HepG2 (cell line): ENCODE measurements around the gene CLASP1. TPM values are rescaled to one million over a fixed set of nuclear protein-coding genes. Genes with fewer than 3 reads are reported as not detected.

ENCODE experiments used
- AGO2 ChIP-seq: fragments of 200-400 bp; formaldehyde crosslinking; optimal IDR thresholded peaks from 2 replicates; pipeline ENCODE3; 2017; ENCODE audit warnings: mild to moderate bottlenecking, low read depth, low read length, moderate library complexity
- ATF7 ChIP-seq, 2 experiments: fragments of 450-650 bp in 1 of 2; sonication (generic) in 1 of 2; formaldehyde crosslinking in 1 of 2; IDR thresholded peaks; 2 replicates each; pipeline versions ENCODE4 v1.4.0 to v1.6.1; 2016 to 2020; ENCODE audit warnings: antibody characterized with exemption in 1 of 2, mild to moderate bottlenecking in 1 of 2, missing genetic modification reagents in 1 of 2
- BCLAF1 ChIP-seq: fragments of 450-650 bp; IDR thresholded peaks from 2 replicates; pipeline ENCODE4 v1.6.1; 2017; ENCODE audit warnings: mild to moderate bottlenecking
- CC2D1A ChIP-seq: sonication (generic); formaldehyde crosslinking; IDR thresholded peaks from 2 replicates; pipeline ENCODE4 v1.8.1; 2023; ENCODE audit warnings: mild to moderate bottlenecking, missing genetic modification reagents
- CREBL2 ChIP-seq: sonication (generic); formaldehyde crosslinking; IDR thresholded peaks from 2 replicates; pipeline ENCODE4 v1.8.1; 2023; ENCODE audit warnings: missing genetic modification reagents, mild to moderate bottlenecking, borderline replicate concordance
- DRAP1 ChIP-seq: IDR thresholded peaks from 2 replicates; pipeline ENCODE4 v1.6.1; 2016; ENCODE audit warnings: missing genetic modification reagents, missing compliant biosample characterization
- GABPB1 ChIP-seq: IDR thresholded peaks from 2 replicates; pipeline ENCODE4 v1.6.1; 2016; ENCODE audit warnings: mild to moderate bottlenecking, missing genetic modification reagents, moderate library complexity, missing compliant biosample characterization
- GMEB2 ChIP-seq: IDR thresholded peaks from 2 replicates; pipeline ENCODE4 v1.6.1; 2016; ENCODE audit warnings: missing biosample characterization, missing genetic modification reagents, low read depth
- HDAC2 ChIP-seq: sonication (generic); formaldehyde crosslinking; IDR thresholded peaks from 2 replicates; pipeline ENCODE4 v1.4.0; 2020; ENCODE audit warnings: missing genetic modification reagents
- HMG20B ChIP-seq: conservative IDR thresholded peaks from 2 replicates; pipeline ENCODE4 v1.6.1; 2016; ENCODE audit warnings: missing genetic modification reagents, missing compliant biosample characterization
- PTBP1 ChIP-seq: fragments of 200-400 bp; formaldehyde crosslinking; IDR thresholded peaks from 2 replicates; pipeline ENCODE4 v1.6.1; 2018; ENCODE audit warnings: low read length, low read depth; ENCODE audit not compliant: poor library complexity, severe bottlenecking
- SOX6 ChIP-seq, 2 experiments: fragments of 450-650 bp in 1 of 2; sonication (generic) in 1 of 2; formaldehyde crosslinking in 1 of 2; IDR thresholded peaks; 2 replicates each; pipeline versions ENCODE4 v1.4.0 to v1.6.1; 2017 to 2020; ENCODE audit warnings: antibody characterized with exemption in 1 of 2, mild to moderate bottlenecking in 1 of 2, missing genetic modification reagents in 1 of 2
- TOPORS ChIP-seq: sonication (generic); formaldehyde crosslinking; IDR thresholded peaks from 2 replicates; pipeline ENCODE4 v1.8.0; 2023; ENCODE audit warnings: mild to moderate bottlenecking, missing genetic modification reagents
- ZBTB44 ChIP-seq: sonication (generic); formaldehyde crosslinking; IDR thresholded peaks from 2 replicates; pipeline ENCODE4 v1.4.0; 2020; ENCODE audit warnings: missing genetic modification reagents
- ZBTB8A ChIP-seq: sonication (generic); formaldehyde crosslinking; IDR thresholded peaks from 2 replicates; pipeline ENCODE4 v1.4.0; 2020; ENCODE audit warnings: mild to moderate bottlenecking, low read depth, missing genetic modification reagents, borderline replicate concordance
- ZMYM2 ChIP-seq: sonication (generic); formaldehyde crosslinking; IDR thresholded peaks from 2 replicates; pipeline ENCODE4 v1.8.0; 2022; ENCODE audit warnings: mild to moderate bottlenecking, missing genetic modification reagents
- ZNF256 ChIP-seq: sonication (generic); formaldehyde crosslinking; conservative IDR thresholded peaks from 2 replicates; pipeline ENCODE4 v1.4.0; 2020; ENCODE audit warnings: missing genetic modification reagents
- ZNF510 ChIP-seq: sonication (generic); formaldehyde crosslinking; IDR thresholded peaks from 2 replicates; pipeline ENCODE4 v1.4.0; 2020; ENCODE audit warnings: low read depth, mild to moderate bottlenecking, missing genetic modification reagents
- ZNF670 ChIP-seq: sonication (generic); formaldehyde crosslinking; IDR thresholded peaks from 2 replicates; pipeline ENCODE4 v1.8.0; 2022; ENCODE audit warnings: mild to moderate bottlenecking, missing genetic modification reagents, borderline replicate concordance
- ZNF776 ChIP-seq: sonication (generic); formaldehyde crosslinking; IDR thresholded peaks from 2 replicates; pipeline ENCODE4 v1.4.0; 2020; ENCODE audit warnings: mild to moderate bottlenecking, missing genetic modification reagents
- ZNF839 ChIP-seq: sonication (generic); formaldehyde crosslinking; IDR thresholded peaks from 2 replicates; pipeline ENCODE4 v1.4.0; 2020; ENCODE audit warnings: missing genetic modification reagents, mild to moderate bottlenecking, borderline replicate concordance
- ZSCAN5A ChIP-seq: sonication (generic); formaldehyde crosslinking; IDR thresholded peaks from 2 replicates; pipeline ENCODE4 v1.8.0; 2022; ENCODE audit warnings: mild to moderate bottlenecking, missing genetic modification reagents, borderline replicate concordance
- polyA plus RNA-seq, 8 experiments: library from polyadenylated mRNA; depleted of rRNA in 3 of 8; stranded (reverse) in 7 of 8; unstranded in 1 of 8; fragments of >200 nt; fragmentation: Illumina TruSeq in 4 of 8; extraction: Trizol in 4 of 8; gene quantifications; 2 replicates each; pipeline versions ENCODE4 v1.2.1 to v1.2.3, GENCODE V29; 2011 to 2016; ENCODE audit warnings: low read depth in 4 of 8, missing spikeins in 1 of 8, mixed read lengths in 1 of 8; ENCODE audit not compliant: insufficient read depth in 1 of 8
- total RNA-seq, 5 experiments: library from RNA; depleted of rRNA; stranded (reverse); fragments of >200 nt; fragmentation: Illumina TruSeq; extraction: Trizol; gene quantifications; 2 replicates each; pipeline ENCODE4 v1.2.3, GENCODE V29; 2016; ENCODE audit warnings: low read depth in 1 of 5

Gene CLASP1
- total and polyA plus RNA-seq, 2 of the 13 experiments (the other 11 are each of a cell fraction or from before 2014, with no cell fraction given): 11.7 to 47.9 TPM

GRCh38 chr2:121659933-121660332 lies 10.7 kb upstream of the CLASP1 start (continued):
- TF ChIP-seq ZNF256 (CRISPR knock-in tag): no peak
- no peak for TF ChIP-seq CREBL2 (CRISPR knock-in tag)
- no peak for TF ChIP-seq ZNF839
- TF ChIP-seq ZNF776 (CRISPR knock-in tag): no peak
- TF ChIP-seq TOPORS (CRISPR knock-in tag): no peak
- TF ChIP-seq ZSCAN5A (CRISPR knock-in tag): no peak
- TF ChIP-seq DRAP1 (CRISPR knock-in tag): 0 out of 2 replicates have a peak, but pooled peaks have one; percentile 19
- no peak for TF ChIP-seq ZBTB8A
- no peak for TF ChIP-seq BCLAF1
- TF ChIP-seq ZNF670: peak; percentile 30; the same call in 1 of the 2 replicates
- no peak for TF ChIP-seq SOX6 (IDR thresholded peaks at IDR 0.05)
- TF ChIP-seq SOX6 (CRISPR knock-in tag; IDR thresholded peaks at IDR 0.05): peak; percentile 71
- peak; percentile 47; the same call in 1 of the 2 replicates for TF ChIP-seq HDAC2 (CRISPR knock-in tag)
- TF ChIP-seq GABPB1: peak; percentile 20; the same call in 1 of the 2 replicates
- no peak for TF ChIP-seq PTBP1
- TF ChIP-seq GMEB2 (CRISPR knock-in tag): no peak
- TF ChIP-seq ZMYM2 (CRISPR knock-in tag): no peak
- no peak for TF ChIP-seq AGO2
- no peak for TF ChIP-seq ZBTB44
- no peak for TF ChIP-seq ZNF510 (CRISPR knock-in tag)
- TF ChIP-seq ATF7 (IDR thresholded peaks at IDR 0.05): no peak
- no peak for TF ChIP-seq ATF7 (CRISPR knock-in tag; IDR thresholded peaks at IDR 0.05)
- TF ChIP-seq CC2D1A (CRISPR knock-in tag): 0 out of 2 replicates have a peak, but pooled peaks have one; percentile 65
- TF ChIP-seq HMG20B (CRISPR knock-in tag): no peak
